Muscle of leg (tissue), 11 donors: ENCODE measurements around the gene PHC1. TPM values are rescaled to one million over a fixed set of nuclear protein-coding genes. Genes with fewer than 3 reads are reported as not detected.
"Not testable (repeated sequence)": the region's sequence is repeated elsewhere in the genome, so short reads cannot be mapped to it uniquely, and the experiment has no call there.

Experiments used
- DNase-seq: peaks from one replicate; pipeline ENCODE4 v3.0.0; 2013
- H3K27ac ChIP-seq: one replicate; pipeline ENCODE4 v1.5.1; 2013; ENCODE audit warnings: mild to moderate bottlenecking, low read length, control low read depth
- H3K27me3 ChIP-seq: one replicate; pipeline ENCODE4 v1.6.1; 2013; ENCODE audit warnings: low read length; ENCODE audit not compliant: control insufficient read depth, insufficient read depth
- H3K36me3 ChIP-seq: one replicate; pipeline ENCODE4 v1.6.1; 2013; ENCODE audit warnings: low read length; ENCODE audit not compliant: control insufficient read depth, insufficient read depth
- H3K4me1 ChIP-seq: one replicate; pipeline ENCODE4 v1.6.1; 2013; ENCODE audit warnings: low read length; ENCODE audit not compliant: control insufficient read depth, insufficient read depth
- H3K4me3 ChIP-seq: one replicate; pipeline ENCODE4 v1.5.1; 2013; ENCODE audit warnings: low read length, control low read depth
- H3K9me3 ChIP-seq: replicated peaks from 2 replicates; pipeline ENCODE4 v1.6.1; 2013; ENCODE audit warnings: low read depth, low read length; ENCODE audit not compliant: control insufficient read depth
- whole genome bisulfite sequencing: methylation state at CpG from one replicate; pipeline ENCODE4 v1.1.5; 2013; ENCODE audit warnings: missing lambda C conversion rate; ENCODE audit not compliant: insufficient coverage; 5-methylcytosine and 5-hydroxymethylcytosine counted together
- polyA plus RNA-seq, 8 donors: library from polyadenylated mRNA; unstranded; fragments of 120-200 nt; gene quantifications; one replicate each; pipeline versions ENCODE4 v1.2.1 to v1.2.3, GENCODE V29; 2013; ENCODE audit warnings: inconsistent platforms in 1 of 8, low replicate concordance in 1 of 8; ENCODE audit not compliant: insufficient read length in 8 of 8, insufficient read depth in 1 of 8
- total RNA-seq: library from RNA; stranded (reverse); fragments of 120-200 nt; gene quantifications from one replicate; pipeline ENCODE4 v1.2.4, GENCODE V29; 2013

PHC1 gene
- total and polyA plus RNA-seq, 9 donors, result 27.8 to 44.3 (median 34.7) TPM

GRCh38 chr12:8890313-8891085 is 23.8 kb upstream of the PHC1 start:
- WGBS, result 0% methylated on average over 5 of the region's 14 CpGs
- peak; percentile 82 for DNase-seq
- Histone ChIP-seq H3K27ac (no peak overlapping the region), H3K4me1 (no peaks in the 10 kb centered on the region), H3K36me3 (no peaks in the 10 kb centered on the region), H3K27me3 (no peaks in the 10 kb centered on the region), H3K9me3 (no peaks in the 10 kb centered on the region), H3K4me3 (peak overlapping the region; percentile 35)

GRCh38 chr12:8891976-8892375 is 22.3 kb upstream of the PHC1 start:
- WGBS, result no CpG with 5 or more reads among the region's 3 CpGs
- no peak for DNase-seq
- H3K9me3 ChIP-seq, result no peaks in the 10 kb centered on the region
- no peak overlapping the region for H3K4me3 ChIP-seq
- H3K36me3 ChIP-seq, result no peaks in the 10 kb centered on the region
- no peaks in the 10 kb centered on the region for H3K4me1 ChIP-seq
- no peak overlapping the region for H3K27ac ChIP-seq
- H3K27me3 ChIP-seq, result no peaks in the 10 kb centered on the region

- Histone ChIP-seq H3K4me3 (no peak overlapping the region), H3K4me1 (no peaks in the 10 kb centered on the region), H3K27ac (no peak overlapping the region), H3K9me3 (no peaks in the 10 kb centered on the region), H3K27me3 (no peaks in the 10 kb centered on the region), H3K36me3 (no peaks in the 10 kb centered on the region)
- DNase-seq, result no peak
These were observed 19.9 kb upstream of the PHC1 start for GRCh38 chr12:8894378-8894777.

- H3K9me3 ChIP-seq, result no peaks in the 10 kb centered on the region
- H3K4me1 ChIP-seq, result no peaks in the 10 kb centered on the region
- no peak for DNase-seq
- no peak overlapping the region for H3K4me3 ChIP-seq
- no peak overlapping the region for H3K27ac ChIP-seq
- no peaks in the 10 kb centered on the region for H3K27me3 ChIP-seq
- no CpG with 5 or more reads among the region's 1 CpG for whole genome bisulfite sequencing
- no peaks in the 10 kb centered on the region for H3K36me3 ChIP-seq
These were observed 19.3 kb upstream of the PHC1 start for GRCh38 chr12:8894986-8895385.

- Histone ChIP-seq H3K9me3 (no peaks in the 10 kb centered on the region), H3K36me3 (no peaks in the 10 kb centered on the region), H3K4me3 (no peak overlapping the region), H3K4me1 (no peaks in the 10 kb centered on the region), H3K27ac (no peak overlapping the region), H3K27me3 (no peaks in the 10 kb centered on the region)
- DNase-seq, result no peak
- 95% methylated on average over 6 of the region's 7 CpGs for WGBS
These were observed 17.2 kb upstream of the PHC1 start for GRCh38 chr12:8897081-8897480.

GRCh38 chr12:8899830-8900229 is 14.5 kb upstream of the PHC1 start:
- H3K27me3 ChIP-seq, result no peaks in the 10 kb centered on the region
- no peaks in the 10 kb centered on the region for H3K36me3 ChIP-seq
- WGBS, result 66% methylated on average over 2 of the region's 6 CpGs
- H3K4me1 ChIP-seq, result no peaks in the 10 kb centered on the region
- no peak for DNase-seq
- no peak overlapping the region for H3K4me3 ChIP-seq
- no peaks in the 10 kb centered on the region for H3K9me3 ChIP-seq
- H3K27ac ChIP-seq, result no peak overlapping the region

GRCh38 chr12:8902703-8903102 is 11.6 kb upstream of the PHC1 start:
- H3K27me3 ChIP-seq, result not testable (repeated sequence)
- WGBS, result no CpG with 5 or more reads among the region's 5 CpGs
- peak; percentile 57 for DNase-seq

GRCh38 chr12:8903646-8904045 is 10.7 kb upstream of the PHC1 start:
- no peaks in the 10 kb centered on the region for H3K27me3 ChIP-seq
- H3K27ac ChIP-seq, result no peak overlapping the region
- peaks cover 2% of the 10 kb centered on the region for H3K4me1 ChIP-seq
- H3K4me3 ChIP-seq, result no peak overlapping the region
- no peak for DNase-seq
- H3K9me3 ChIP-seq, result no peaks in the 10 kb centered on the region
- no peaks in the 10 kb centered on the region for H3K36me3 ChIP-seq
- 67% methylated on average over 1 of the region's 3 CpGs for WGBS

More at GRCh38 chr12:8902703-8903102, 11.6 kb upstream of the PHC1 start:
- not testable (repeated sequence) for H3K4me3 ChIP-seq, H3K4me1 ChIP-seq, H3K9me3 ChIP-seq, H3K36me3 ChIP-seq, H3K27ac ChIP-seq

GRCh38 chr12:8904665-8905064 is 9.6 kb upstream of the PHC1 start:
- DNase-seq, result no peak
- Histone ChIP-seq H3K4me3 (no peak overlapping the region), H3K4me1 (peaks cover 2% of the 10 kb centered on the region), H3K36me3 (no peaks in the 10 kb centered on the region), H3K27ac (no peak overlapping the region), H3K27me3 (no peaks in the 10 kb centered on the region), H3K9me3 (no peaks in the 10 kb centered on the region)

- Histone ChIP-seq H3K4me3 (no peak overlapping the region), H3K4me1 (peaks cover 2% of the 10 kb centered on the region), H3K9me3 (no peaks in the 10 kb centered on the region), H3K27ac (no peak overlapping the region), H3K36me3 (no peaks in the 10 kb centered on the region), H3K27me3 (no peaks in the 10 kb centered on the region)
- peak; percentile 31 for DNase-seq
- no CpG with 5 or more reads among the region's 10 CpGs for WGBS
These were observed 8.8 kb upstream of the PHC1 start for GRCh38 chr12:8905546-8905945.
